K562 (cell line): Measurements from ENCODE around the gene PAPSS2. TPM values are rescaled to one million over a fixed set of nuclear protein-coding genes. Genes with fewer than 3 reads are reported as not detected.
"Not testable (repeated sequence)": the region's sequence is repeated elsewhere in the genome, so short reads cannot be mapped to it uniquely, and the experiment has no call there.

Source experiments
- ATAC-seq: fragments of 200-7000 bp; cut with Tn5 transposase; 3 replicates; pipeline ENCODE4 v1.9.1; 2020; ENCODE audit warnings: moderate library complexity
- BruUV-seq: library from RNA; stranded (reverse); fragments of 400-500 nt; replicated peaks from 2 replicates; lab custom pipeline; 2021; lab: Mats Ljungman, UMichigan
- CTCF ChIA-PET: fragments of 300-600 bp; formaldehyde crosslinking; extraction: SDS; loops from one replicate; lab custom pipeline; 2021; ENCODE audit warnings: low intra/inter-chr PET ratio; lab: Yijun Ruan, JAX
- POLR2A ChIA-PET: fragments of 300-600, 350-650 bp; sonication (Branson Sonifier 250); formaldehyde crosslinking; extraction: SDS; loops from one replicate; lab custom pipeline; 2021; ENCODE audit warnings: antibody characterized with exemption, inconsistent platforms; lab: Yijun Ruan, JAX
- DNase-seq, 4 experiments: peaks; one replicate each; pipeline versions ENCODE4 v3.0.0 to v3.0.0-alpha.2; 2011 to 2018; ENCODE audit warnings: low spot score in 3 of 4, mixed read lengths in 3 of 4; ENCODE audit errors: extremely low read depth in 1 of 4
- FAIRE-seq: peaks from 2 replicates; lab custom pipeline; 2011; peaks lifted over from hg19 to GRCh38; lab: Jason Lieb, UNC
- H2AFZ ChIP-seq: 2 replicates; pipeline ENCODE4 v1.6.0; 2011; ENCODE audit warnings: low read depth, low read length, control low read depth, inconsistent platforms
- H3K27ac ChIP-seq: fragments of 200-600 bp; 3 replicates; pipeline ENCODE4 v1.8.0; 2011; ENCODE audit warnings: low read depth, mild to moderate bottlenecking, control low read depth, inconsistent platforms, low read length, moderate library complexity, mixed read lengths; ENCODE audit errors: extremely low read depth
- H3K27me3 ChIP-seq, 2 experiments: fragments of 300-600 bp in 1 of 2; 2 replicates in 1 of 2; 3 replicates in 1 of 2; pipeline versions ENCODE4 v1.6.0 to v1.8.0; 2011; ENCODE audit warnings: inconsistent platforms in 2 of 2, low read length in 2 of 2, mild to moderate bottlenecking in 1 of 2, mixed read lengths in 1 of 2, moderate library complexity in 1 of 2; ENCODE audit not compliant: control insufficient read depth in 2 of 2, insufficient read depth in 2 of 2
- H3K36me3 ChIP-seq: fragments of 300-600 bp; 3 replicates; pipeline ENCODE4 v1.8.0; 2011; ENCODE audit warnings: mild to moderate bottlenecking, low read length, inconsistent platforms; ENCODE audit not compliant: control insufficient read depth, insufficient read depth
- H3K4me1 ChIP-seq, 2 experiments: fragments of 200-600 bp in 1 of 2; replicated peaks in 1 of 2; 2 replicates in 1 of 2; 3 replicates in 1 of 2; pipeline versions ENCODE4 v1.5.1 to v1.8.0; 2011; ENCODE audit warnings: inconsistent platforms in 2 of 2, low read length in 2 of 2, mild to moderate bottlenecking in 1 of 2, mixed read lengths in 1 of 2, moderate library complexity in 1 of 2; ENCODE audit not compliant: control insufficient read depth in 2 of 2, insufficient read depth in 2 of 2
- H3K4me2 ChIP-seq: 2 replicates; pipeline ENCODE4 v1.6.1; 2011; ENCODE audit warnings: low read length, control low read depth, inconsistent platforms, mixed read lengths; ENCODE audit not compliant: insufficient read depth
- H3K4me3 ChIP-seq: fragments of 200-600 bp; sonication (generic), shearing (Covaris generic); 2 replicates; pipeline ENCODE4 v1.5.1; 2016; ENCODE audit warnings: control low read depth, inconsistent platforms
- H3K79me2 ChIP-seq: fragments of 200-600 bp; 3 replicates; pipeline ENCODE4 v1.8.0; 2011; ENCODE audit warnings: low read length, inconsistent platforms; ENCODE audit not compliant: control insufficient read depth, insufficient read depth
- H3K9ac ChIP-seq, 2 experiments: 2 replicates each; pipeline versions ENCODE4 v1.6.0 to v1.6.1; 2011; ENCODE audit warnings: low read depth in 2 of 2, low read length in 2 of 2, control low read depth in 1 of 2, inconsistent platforms in 1 of 2, mild to moderate bottlenecking in 1 of 2, mixed read lengths in 1 of 2; ENCODE audit not compliant: insufficient read depth in 1 of 2
- H3K9me1 ChIP-seq: one replicate; pipeline ENCODE4 v1.6.0; 2011; ENCODE audit warnings: inconsistent platforms, mild to moderate bottlenecking, low read length, moderate library complexity; ENCODE audit not compliant: control insufficient read depth, insufficient read depth
- H3K9me3 ChIP-seq: replicated peaks from 2 replicates; pipeline ENCODE4 v1.5.1; 2011; ENCODE audit warnings: low read depth, low read length, inconsistent platforms; ENCODE audit not compliant: control insufficient read depth, insufficient read depth
- H4K20me1 ChIP-seq: replicated peaks from 2 replicates; pipeline ENCODE4 v1.6.1; 2011; ENCODE audit warnings: low read length, inconsistent platforms, mixed read lengths; ENCODE audit not compliant: control insufficient read depth, insufficient read depth
- BACH1 ChIP-seq: fragments of 200-800 bp; sonication (Bioruptor generic); IDR thresholded peaks from 2 replicates; pipeline ENCODE4 v1.6.1; 2016; ENCODE audit warnings: missing genetic modification characterization, missing compliant biosample characterization
- FOXM1 ChIP-seq, 2 experiments: fragments of 450-650 bp in 1 of 2; sonication (generic) in 1 of 2; formaldehyde crosslinking in 1 of 2; IDR thresholded peaks; 2 replicates each; pipeline versions ENCODE4 v1.6.1 to v1.9.0; 2017 to 2022; ENCODE audit warnings: low read depth in 2 of 2, mild to moderate bottlenecking in 2 of 2, missing genetic modification reagents in 1 of 2, moderate library complexity in 1 of 2
- GABPB2 ChIP-seq: fragments of 250-450 bp; sonication (Bioruptor Pico); conservative IDR thresholded peaks from 2 replicates; pipeline ENCODE4 v1.5.1; 2021; ENCODE audit warnings: mild to moderate bottlenecking
- LARP7 ChIP-seq: fragments of 450-650 bp; IDR thresholded peaks from 2 replicates; pipeline ENCODE4 v1.6.1; 2016
- NELFE ChIP-seq: IDR thresholded peaks from 2 replicates; pipeline ENCODE4 v1.6.1; 2011; ENCODE audit warnings: mild to moderate bottlenecking; ENCODE audit not compliant: insufficient read depth, insufficient read length
- ZNF274 ChIP-seq: IDR thresholded peaks from 2 replicates; pipeline ENCODE4 v1.6.1; 2011; ENCODE audit warnings: low read depth, mild to moderate bottlenecking, low read length, moderate library complexity, borderline replicate concordance
- WGBS: fragments of 100-300 bp; shearing (Covaris generic); methylation state at CpG from one replicate; pipeline ENCODE4 v1.1.6; 2016; ENCODE audit warnings: low coverage, mixed read lengths; ENCODE audit not compliant: insufficient coverage; ENCODE audit errors: missing lambda C conversion rate; 5-methylcytosine and 5-hydroxymethylcytosine counted together
- in situ Hi-C: fragments of 300-500 bp; cut with MboI; formaldehyde crosslinking; loops from 4 replicates; pipeline ENCODE4 v1.15.0; 2018; ENCODE audit warnings: inconsistent platforms, mixed read lengths
- intact Hi-C: fragments of 100-400 bp; cut with micrococcal nuclease; formaldehyde crosslinking; loops from 2 replicates; pipeline ENCODE4 v1.14.2; 2022
- polyA plus RNA-seq, 8 experiments: library from polyadenylated mRNA; depleted of rRNA in 4 of 8; stranded (reverse) in 5 of 8; unstranded in 3 of 8; fragments of >200 nt; fragmentation: Nextera tagmentation in 2 of 8; fragmentation: Illumina TruSeq in 1 of 8; extraction: Ambion mirVana in 2 of 8; extraction: Trizol in 1 of 8; gene quantifications; 2 replicates each; pipeline versions ENCODE4 v1.2.1 to v1.2.3, GENCODE V29; 2011 to 2014; ENCODE audit warnings: inconsistent platforms in 1 of 8, missing spikeins in 1 of 8
- total RNA-seq, 7 experiments: library from RNA; depleted of rRNA in 6 of 7; stranded (reverse); fragments of >200 nt in 6 of 7; fragmentation: Illumina TruSeq in 2 of 7; extraction: Trizol in 2 of 7; gene quantifications; 2 replicates each; pipeline versions ENCODE4 v1.2.1 to v1.2.3, GENCODE V29; 2011 to 2021; ENCODE audit warnings: low replicate concordance in 1 of 7
- TF ChIP-seq, protein P1 (sequence below): fragments of 250-450 bp; sonication (Bioruptor Pico); IDR thresholded peaks from 2 replicates; pipeline ENCODE4 v1.8.0; 2022; ENCODE audit warnings: moderate library complexity, mild to moderate bottlenecking, inconsistent platforms
- TF ChIP-seq, protein P2 (sequence below), 2 experiments: fragments of 450-650 bp; IDR thresholded peaks; 2 replicates each; pipeline ENCODE4 v1.6.1; 2018; ENCODE audit warnings: mild to moderate bottlenecking in 2 of 2, low read depth in 1 of 2; ENCODE audit not compliant: partially characterized antibody in 2 of 2

Gene PAPSS2
- total and polyA plus RNA-seq, 9 of the 15 experiments (the other 6 are each of a cell fraction or from before 2014, with no cell fraction given), result 0.01 to 0.29 TPM; not detected in 7

DNA sequence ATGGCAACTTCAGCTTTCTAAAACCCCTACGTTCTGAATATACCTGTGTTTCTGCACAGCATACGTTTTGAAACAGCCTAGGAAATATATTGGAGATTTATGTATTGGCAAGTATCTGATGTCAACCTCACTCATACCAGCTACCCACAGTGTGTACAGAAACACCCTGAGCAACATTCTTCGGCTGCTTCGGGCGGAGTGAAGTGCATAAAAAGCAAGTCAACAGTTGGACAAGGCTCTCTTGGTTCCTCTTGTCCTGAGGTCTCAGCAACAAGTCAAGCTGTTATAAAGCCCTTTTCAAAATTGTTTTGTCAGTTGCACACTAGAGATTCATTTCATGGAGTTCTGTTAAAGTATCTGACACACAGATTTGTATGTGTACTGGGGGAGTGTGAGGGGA lies 40.0 kb upstream of the PAPSS2 start:
- no peak overlapping the region for H3K9ac ChIP-seq
- WGBS, result 8% methylated on average over 5 of the region's 5 CpGs
- in situ Hi-C loops, result no loop called here
- H3K9me1 ChIP-seq, result no peaks in the 10 kb centered on the region
- no peak overlapping the region for H3K27ac ChIP-seq
- POLR2A ChIA-PET, result interaction anchor here (1.0 kb wide), 1 partner anchor 23 kb away, joined by 3 read pairs; no protein-coding TSS in a partner anchor
- no peak for DNase-seq
- H3K27me3 ChIP-seq, result peaks cover 4 to 21% of the 10 kb centered on the region in 2 experiments; a peak in 3 of 5 replicates
- TF ChIP-seq FOXM1 (IDR thresholded peaks at IDR 0.05; ENCODE audit: low read depth) (no peak), FOXM1 (CRISPR knock-in tag; IDR thresholded peaks at IDR 0.05; ENCODE audit: low read depth) (no peak), GABPB2 (CRISPR knock-in tag) (no peak), ZNF274 (no peak), BACH1 (tag) (no peak), LARP7 (no peak), NELFE (no peak)
- TF ChIP-seq, protein P1, sequence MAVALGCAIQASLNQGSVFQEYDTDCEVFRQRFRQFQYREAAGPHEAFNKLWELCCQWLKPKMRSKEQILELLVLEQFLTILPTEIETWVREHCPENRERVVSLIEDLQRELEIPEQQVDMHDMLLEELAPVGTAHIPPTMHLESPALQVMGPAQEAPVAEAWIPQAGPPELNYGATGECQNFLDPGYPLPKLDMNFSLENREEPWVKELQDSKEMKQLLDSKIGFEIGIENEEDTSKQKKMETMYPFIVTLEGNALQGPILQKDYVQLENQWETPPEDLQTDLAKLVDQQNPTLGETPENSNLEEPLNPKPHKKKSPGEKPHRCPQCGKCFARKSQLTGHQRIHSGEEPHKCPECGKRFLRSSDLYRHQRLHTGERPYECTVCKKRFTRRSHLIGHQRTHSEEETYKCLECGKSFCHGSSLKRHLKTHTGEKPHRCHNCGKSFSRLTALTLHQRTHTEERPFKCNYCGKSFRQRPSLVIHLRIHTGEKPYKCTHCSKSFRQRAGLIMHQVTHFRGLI (CRISPR knock-in tag), result no peak
- TF ChIP-seq, protein P2, sequence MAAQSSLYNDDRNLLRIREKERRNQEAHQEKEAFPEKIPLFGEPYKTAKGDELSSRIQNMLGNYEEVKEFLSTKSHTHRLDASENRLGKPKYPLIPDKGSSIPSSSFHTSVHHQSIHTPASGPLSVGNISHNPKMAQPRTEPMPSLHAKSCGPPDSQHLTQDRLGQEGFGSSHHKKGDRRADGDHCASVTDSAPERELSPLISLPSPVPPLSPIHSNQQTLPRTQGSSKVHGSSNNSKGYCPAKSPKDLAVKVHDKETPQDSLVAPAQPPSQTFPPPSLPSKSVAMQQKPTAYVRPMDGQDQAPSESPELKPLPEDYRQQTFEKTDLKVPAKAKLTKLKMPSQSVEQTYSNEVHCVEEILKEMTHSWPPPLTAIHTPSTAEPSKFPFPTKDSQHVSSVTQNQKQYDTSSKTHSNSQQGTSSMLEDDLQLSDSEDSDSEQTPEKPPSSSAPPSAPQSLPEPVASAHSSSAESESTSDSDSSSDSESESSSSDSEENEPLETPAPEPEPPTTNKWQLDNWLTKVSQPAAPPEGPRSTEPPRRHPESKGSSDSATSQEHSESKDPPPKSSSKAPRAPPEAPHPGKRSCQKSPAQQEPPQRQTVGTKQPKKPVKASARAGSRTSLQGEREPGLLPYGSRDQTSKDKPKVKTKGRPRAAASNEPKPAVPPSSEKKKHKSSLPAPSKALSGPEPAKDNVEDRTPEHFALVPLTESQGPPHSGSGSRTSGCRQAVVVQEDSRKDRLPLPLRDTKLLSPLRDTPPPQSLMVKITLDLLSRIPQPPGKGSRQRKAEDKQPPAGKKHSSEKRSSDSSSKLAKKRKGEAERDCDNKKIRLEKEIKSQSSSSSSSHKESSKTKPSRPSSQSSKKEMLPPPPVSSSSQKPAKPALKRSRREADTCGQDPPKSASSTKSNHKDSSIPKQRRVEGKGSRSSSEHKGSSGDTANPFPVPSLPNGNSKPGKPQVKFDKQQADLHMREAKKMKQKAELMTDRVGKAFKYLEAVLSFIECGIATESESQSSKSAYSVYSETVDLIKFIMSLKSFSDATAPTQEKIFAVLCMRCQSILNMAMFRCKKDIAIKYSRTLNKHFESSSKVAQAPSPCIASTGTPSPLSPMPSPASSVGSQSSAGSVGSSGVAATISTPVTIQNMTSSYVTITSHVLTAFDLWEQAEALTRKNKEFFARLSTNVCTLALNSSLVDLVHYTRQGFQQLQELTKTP (IDR thresholded peaks at IDR 0.05; ENCODE audit: low read depth in 1 of 2, partially characterized antibody in 2 of 2), result no peak
- TF ChIP-seq, all 486 proteins: peak for 0
- no peak for ATAC-seq
- no TSS peak for BruUV-seq
- H3K4me2 ChIP-seq, result no peak overlapping the region
- no peaks in the 10 kb centered on the region for H3K36me3 ChIP-seq
- FAIRE-seq, result no peak
- intact Hi-C loops, result no loop called here
- no peaks in the 10 kb centered on the region for H3K79me2 ChIP-seq
- H4K20me1 ChIP-seq, result no peaks in the 10 kb centered on the region
- H3K4me3 ChIP-seq, result no peak overlapping the region
- CTCF ChIA-PET, result no interaction called here
- no peaks in the 10 kb centered on the region for H3K4me1 ChIP-seq
- no peaks in the 10 kb centered on the region for H3K9me3 ChIP-seq
- no peak overlapping the region for H2AFZ ChIP-seq

DNA sequence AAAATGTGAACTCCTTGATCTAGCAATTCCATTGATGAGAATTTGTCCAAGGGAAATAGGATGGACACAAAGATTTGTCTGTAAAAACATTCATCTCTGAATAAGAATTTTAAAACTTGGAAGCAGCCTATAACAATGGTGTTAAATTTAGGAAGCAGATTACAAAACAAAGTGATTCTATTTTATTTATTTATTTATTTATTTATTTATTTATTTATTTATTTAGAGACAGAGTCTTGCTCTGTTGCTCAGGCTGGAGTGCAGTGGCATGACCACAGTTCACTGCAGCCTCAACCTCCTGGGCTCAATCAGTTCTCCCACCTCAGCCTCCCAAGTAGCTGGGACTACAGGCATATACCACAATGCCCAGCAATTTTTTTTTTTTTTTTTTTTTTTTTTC lies 38.2 kb upstream of the PAPSS2 start:
- H3K36me3 ChIP-seq, H3K9me3 ChIP-seq, POLR2A ChIA-PET, H3K4me3 ChIP-seq, H3K9me1 ChIP-seq, H3K4me1 ChIP-seq, DNase-seq, ATAC-seq, H3K79me2 ChIP-seq, FAIRE-seq, intact Hi-C loops, H3K4me2 ChIP-seq, H3K27ac ChIP-seq, H2AFZ ChIP-seq, CTCF ChIA-PET, H3K9ac ChIP-seq, H4K20me1 ChIP-seq, in situ Hi-C loops, BruUV-seq: not testable (repeated sequence)
- H3K27me3 ChIP-seq, result peaks cover 4 to 18% of the 10 kb centered on the region in 2 experiments; a peak in 3 of 5 replicates
